ENCODE data around the gene TRPC1. TPM values are rescaled to one million over a fixed set of nuclear protein-coding genes. Genes with fewer than 3 reads are reported as not detected.

TRPC1 gene
- total RNA-seq, 1 experiment from 2014 or later, result 3.8 TPM

DNA sequence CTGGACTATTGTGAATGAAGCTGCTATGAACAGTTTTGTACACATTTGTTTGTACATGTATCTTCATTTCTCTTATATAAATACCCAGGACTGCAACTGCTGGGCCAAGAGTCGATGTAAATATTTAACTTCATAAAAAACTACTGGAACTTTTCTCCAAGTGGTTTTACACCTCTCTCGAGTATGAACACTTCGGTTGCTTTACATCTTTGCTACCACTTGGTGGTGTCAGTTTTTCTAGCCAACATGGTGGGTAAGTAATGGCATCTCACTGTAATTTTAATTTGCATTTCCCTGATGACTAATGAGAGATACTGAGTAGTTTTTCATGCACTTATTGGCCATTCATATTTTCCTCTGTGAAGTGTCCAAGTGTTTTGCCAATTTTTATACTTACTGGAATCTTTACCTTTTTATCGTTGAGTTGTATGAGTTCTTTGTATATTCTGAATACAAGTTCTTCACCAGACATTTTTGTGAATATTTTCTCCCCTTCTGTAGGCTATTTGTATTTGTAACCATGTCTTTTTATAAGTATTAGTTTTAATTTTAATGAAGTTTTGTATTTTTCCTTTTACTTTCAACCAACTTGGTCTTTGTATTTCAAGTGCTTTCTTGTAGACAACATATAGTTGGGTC lies 120.6 kb downstream of the TRPC1 start:
- H2AFZ ChIP-seq, result no peak overlapping the region
- H3K4me1 ChIP-seq (replicated peaks; ENCODE audit: insufficient read depth), result peaks cover 5% of the 10 kb centered on the region
- ChIA-PET CTCF (interaction anchor here (1.1 kb wide), 1 partner anchor 104 kb away, joined by 3 read pairs; no protein-coding TSS in a partner anchor), POLR2A (ENCODE audit: unreplicated experiment) (no interaction called here)
- no peaks in the 10 kb centered on the region for H3K9me2 ChIP-seq (ENCODE audit: insufficient read depth)
- TF ChIP-seq EZH2 (IDR thresholded peaks at IDR 0.05; ENCODE audit: low read depth), result no peak
- TF ChIP-seq, protein P1, sequence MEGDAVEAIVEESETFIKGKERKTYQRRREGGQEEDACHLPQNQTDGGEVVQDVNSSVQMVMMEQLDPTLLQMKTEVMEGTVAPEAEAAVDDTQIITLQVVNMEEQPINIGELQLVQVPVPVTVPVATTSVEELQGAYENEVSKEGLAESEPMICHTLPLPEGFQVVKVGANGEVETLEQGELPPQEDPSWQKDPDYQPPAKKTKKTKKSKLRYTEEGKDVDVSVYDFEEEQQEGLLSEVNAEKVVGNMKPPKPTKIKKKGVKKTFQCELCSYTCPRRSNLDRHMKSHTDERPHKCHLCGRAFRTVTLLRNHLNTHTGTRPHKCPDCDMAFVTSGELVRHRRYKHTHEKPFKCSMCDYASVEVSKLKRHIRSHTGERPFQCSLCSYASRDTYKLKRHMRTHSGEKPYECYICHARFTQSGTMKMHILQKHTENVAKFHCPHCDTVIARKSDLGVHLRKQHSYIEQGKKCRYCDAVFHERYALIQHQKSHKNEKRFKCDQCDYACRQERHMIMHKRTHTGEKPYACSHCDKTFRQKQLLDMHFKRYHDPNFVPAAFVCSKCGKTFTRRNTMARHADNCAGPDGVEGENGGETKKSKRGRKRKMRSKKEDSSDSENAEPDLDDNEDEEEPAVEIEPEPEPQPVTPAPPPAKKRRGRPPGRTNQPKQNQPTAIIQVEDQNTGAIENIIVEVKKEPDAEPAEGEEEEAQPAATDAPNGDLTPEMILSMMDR (conservative IDR thresholded peaks at IDR 0.05), result peak; percentile 62
- H3K36me3 ChIP-seq (ENCODE audit: low read depth), result no peaks in the 10 kb centered on the region
- no TSS peak for BruUV-seq (replicated peaks)
- H3K27me3 ChIP-seq (ENCODE audit: insufficient read depth, low read depth), result no peaks in the 10 kb centered on the region
- intact Hi-C loops (cut with micrococcal nuclease; ENCODE audit: unreplicated experiment), result loop anchor here (5.0 kb wide), 1 partner anchor 53 kb away; no protein-coding TSS in a partner anchor
- no peak overlapping the region for H3K4me3 ChIP-seq
- peak in 1 of 2 experiments; percentile 42 for DNase-seq
- H3K4me2 ChIP-seq, result no peak overlapping the region
- 0 out of 2 replicates have a peak, but pooled peaks cover 1% of the 10 kb centered on the region for H3F3A ChIP-seq (ENCODE audit: insufficient read depth, low read depth)
- H3K9me3 ChIP-seq (ENCODE audit: insufficient read depth, low read depth), result no peaks in the 10 kb centered on the region
- H3K79me2 ChIP-seq (ENCODE audit: low read depth), result no peaks in the 10 kb centered on the region
- no peaks in the 10 kb centered on the region for H4K20me1 ChIP-seq (ENCODE audit: insufficient read depth)
- H3K27ac ChIP-seq, result no peak overlapping the region

DNA sequence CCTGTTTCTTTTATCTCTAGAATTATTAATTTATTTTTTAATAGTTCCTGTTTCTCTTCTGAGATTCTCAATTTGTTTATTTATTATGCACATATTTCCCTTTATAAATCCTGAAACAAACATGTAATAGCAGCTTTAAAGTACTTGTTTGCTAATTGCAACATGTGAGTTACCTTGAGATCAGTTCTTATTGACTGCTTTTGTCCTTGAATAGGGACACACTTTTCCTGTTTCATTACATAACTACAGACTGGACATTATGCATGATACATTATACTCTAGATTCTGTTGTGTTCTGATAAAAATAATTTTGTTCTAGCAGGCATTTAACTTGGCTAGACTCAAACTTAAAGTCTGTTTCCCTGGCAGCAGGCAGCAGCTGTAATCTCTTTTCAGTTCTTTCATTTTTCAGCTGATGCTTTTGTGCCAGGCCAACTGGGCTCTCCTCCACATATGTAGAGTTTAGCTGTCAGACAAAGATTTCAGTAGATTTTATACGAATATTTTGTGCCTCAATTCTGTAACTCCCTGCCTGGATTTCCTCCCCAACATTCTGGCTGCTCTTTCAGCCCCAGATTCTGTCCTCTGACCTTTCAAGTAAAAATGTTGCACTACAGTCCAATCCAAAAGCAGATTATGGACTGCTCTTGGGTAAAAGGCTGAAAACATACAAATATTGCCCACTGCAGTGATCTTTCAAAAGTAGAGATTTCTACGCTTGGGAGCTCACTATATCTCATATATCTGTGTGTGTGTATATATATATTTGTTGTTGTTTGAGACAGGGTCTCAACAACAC lies 123.1 kb downstream of the TRPC1 start:
- CTCF ChIA-PET, result no interaction called here
- intact Hi-C loops (cut with micrococcal nuclease; ENCODE audit: unreplicated experiment), result no loop called here

DNA sequence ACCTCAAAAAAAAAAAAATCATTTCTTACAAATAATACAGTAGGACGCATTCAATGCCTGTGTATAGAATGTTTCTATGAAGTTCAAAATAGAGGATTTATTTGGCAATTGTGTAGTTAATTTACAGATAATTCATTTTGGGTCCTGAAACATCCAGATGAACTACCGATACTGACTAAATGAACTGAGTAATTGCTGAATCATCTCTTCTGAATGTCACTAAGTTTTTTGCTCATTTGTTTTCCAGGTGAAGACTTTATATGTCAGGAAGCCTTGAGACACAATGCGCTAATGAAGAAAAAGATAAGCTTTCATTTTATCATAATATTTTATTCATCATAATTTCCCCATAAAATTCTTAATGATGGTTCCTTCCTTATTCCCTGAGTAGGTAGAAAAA lies 125.3 kb downstream of the TRPC1 start:
- Histone ChIP-seq H3K9me2 (ENCODE audit: insufficient read depth) (no peaks in the 10 kb centered on the region), H3K4me3 (no peak overlapping the region), H3K4me1 (replicated peaks; ENCODE audit: insufficient read depth) (peaks cover 46% of the 10 kb centered on the region), H3K27me3 (ENCODE audit: insufficient read depth, low read depth) (no peaks in the 10 kb centered on the region), H3K9me3 (ENCODE audit: insufficient read depth, low read depth) (no peaks in the 10 kb centered on the region), H3K4me2 (no peak overlapping the region; the same call in 1 of the 2 replicates), H3K79me2 (ENCODE audit: low read depth) (no peaks in the 10 kb centered on the region), H4K20me1 (ENCODE audit: insufficient read depth) (no peaks in the 10 kb centered on the region), H3F3A (ENCODE audit: insufficient read depth, low read depth) (peaks cover 24% of the 10 kb centered on the region), H2AFZ (no peak overlapping the region), H3K27ac (0 out of 2 replicates have a peak overlapping the region, but pooled peaks have one; percentile 78), H3K36me3 (ENCODE audit: low read depth) (no peaks in the 10 kb centered on the region)
- BruUV-seq (replicated peaks), result no TSS peak
- POLR2A ChIA-PET (ENCODE audit: unreplicated experiment), result interaction anchor here (0.7 kb wide), 1 partner anchor 900 kb away, joined by 4 read pairs; no protein-coding TSS in a partner anchor
- intact Hi-C loops (cut with micrococcal nuclease; ENCODE audit: unreplicated experiment), result no loop called here
- CTCF ChIA-PET, result interaction anchor here (0.7 kb wide), 1 partner anchor 1904 kb away, joined by 4 read pairs; no protein-coding TSS in a partner anchor
- no peak for DNase-seq
- TF ChIP-seq, protein P1 (conservative IDR thresholded peaks at IDR 0.05), result no peak
- no peak for TF ChIP-seq EZH2 (IDR thresholded peaks at IDR 0.05; ENCODE audit: low read depth)

More for the DNA sequence above, 123.1 kb downstream of the TRPC1 start:
- Histone ChIP-seq H2AFZ (no peak overlapping the region), H4K20me1 (ENCODE audit: insufficient read depth) (no peaks in the 10 kb centered on the region), H3K79me2 (ENCODE audit: low read depth) (no peaks in the 10 kb centered on the region), H3K27ac (no peak overlapping the region), H3K4me1 (replicated peaks; ENCODE audit: insufficient read depth) (peaks cover 29% of the 10 kb centered on the region), H3K27me3 (ENCODE audit: insufficient read depth, low read depth) (no peaks in the 10 kb centered on the region), H3K4me3 (no peak overlapping the region), H3K9me3 (ENCODE audit: insufficient read depth, low read depth) (no peaks in the 10 kb centered on the region), H3F3A (ENCODE audit: insufficient read depth, low read depth) (peaks cover 22% of the 10 kb centered on the region), H3K4me2 (no peak overlapping the region), H3K36me3 (ENCODE audit: low read depth) (no peaks in the 10 kb centered on the region), H3K9me2 (ENCODE audit: insufficient read depth) (no peaks in the 10 kb centered on the region)
- DNase-seq, result no peak
- POLR2A ChIA-PET (ENCODE audit: unreplicated experiment), result interaction anchor here (0.7 kb wide), 1 partner anchor 36 kb away, joined by 8 read pairs; no protein-coding TSS in a partner anchor
- BruUV-seq (replicated peaks), result no TSS peak
- TF ChIP-seq, protein P1 (conservative IDR thresholded peaks at IDR 0.05), result no peak
- no peak for TF ChIP-seq EZH2 (IDR thresholded peaks at IDR 0.05; ENCODE audit: low read depth)
